Uterus (tissue), 4 donors: ENCODE results near the gene EEF1AKMT3. TPM values are rescaled to one million over a fixed set of nuclear protein-coding genes. Genes with fewer than 3 reads are reported as not detected.
A peak's percentile ranks its signal among the peaks of the same experiment; 100 is the strongest.

Experiments used
- DNase-seq, 2 donors: peaks; one replicate each; pipeline ENCODE4 v3.0.0-alpha.2; 2019 to 2020
- H3K27ac ChIP-seq, 2 donors: fragments of 200-600 bp; sonication (generic); 1 replicate in 1 of 2; 2 replicates in 1 of 2; pipeline ENCODE4 v1.5.1; 2016 to 2018
- H3K27me3 ChIP-seq, 2 donors: fragments of 200-600 bp; sonication (generic); one replicate each; pipeline ENCODE4 v1.5.1; 2018 to 2019; ENCODE audit warnings: control low read depth in 1 of 2
- H3K36me3 ChIP-seq, 2 donors: fragments of 200-600 bp; sonication (generic); one replicate each; pipeline ENCODE4 v1.5.1; 2019; ENCODE audit warnings: control low read depth in 1 of 2
- H3K4me1 ChIP-seq, 2 donors: fragments of 200-600 bp; sonication (generic); one replicate each; pipeline ENCODE4 v1.5.1; 2018 to 2019; ENCODE audit warnings: control low read depth in 1 of 2
- H3K4me3 ChIP-seq, 2 donors: fragments of 200-600 bp; sonication (generic); 1 replicate in 1 of 2; 2 replicates in 1 of 2; pipeline ENCODE4 v1.5.1; 2018 to 2019; ENCODE audit warnings: mild to moderate bottlenecking in 1 of 2
- H3K9me3 ChIP-seq, 2 donors: fragments of 200-600 bp; sonication (generic); one replicate each; pipeline ENCODE4 v1.5.1; 2019; ENCODE audit warnings: control low read depth in 1 of 2
- CTCF ChIP-seq, 4 experiments: fragments of 200-600 bp in 2 of 4; fragments of 450-650 bp in 2 of 4; sonication (generic) in 2 of 4; IDR thresholded peaks; one replicate each; pipeline ENCODE4 v1.5.1; 2016 to 2019; ENCODE audit warnings: antibody characterized with exemption in 4 of 4, mild to moderate bottlenecking in 2 of 4, moderate library complexity in 1 of 4
- POLR2A ChIP-seq, 2 donors: fragments of 450-650 bp; IDR thresholded peaks; one replicate each; pipeline ENCODE4 v1.6.1; 2016; ENCODE audit warnings: antibody characterized with exemption in 2 of 2, mild to moderate bottlenecking in 1 of 2, moderate library complexity in 1 of 2
- intact Hi-C: fragments of 100-400 bp; cut with DNase I; formaldehyde crosslinking; loops from one replicate; pipeline ENCODE4 v1.15.1; 2023; ENCODE audit warnings: low total_unique reads
- total RNA-seq, 4 donors: library from RNA; depleted of rRNA in 3 of 4; stranded (reverse); fragments of >200 nt in 3 of 4; gene quantifications; one replicate each; pipeline versions ENCODE4 v1.1.0 to v1.2.4, GENCODE V29; 2014 to 2023
- donor health status: DM: yes; HTN: yes; CAD: no.

Gene EEF1AKMT3
- total RNA-seq, 4 donors from 2014 or later = 2.3 to 15.5 (median 11.5) TPM

GRCh38 chr12:57724936-57725740 lies 47.3 kb upstream of the EEF1AKMT3 start:
- Histone ChIP-seq H3K27ac (no peak overlapping the region), H3K4me1 (no peaks in the 10 kb centered on the region), H3K4me3 (no peak overlapping the region), H3K36me3 (no peaks in the 10 kb centered on the region), H3K27me3 (no peaks in the 10 kb centered on the region), H3K9me3 (no peaks in the 10 kb centered on the region)
- no peak for DNase-seq
- TF ChIP-seq CTCF (IDR thresholded peaks at IDR 0.05) (no peak), POLR2A (IDR thresholded peaks at IDR 0.05) (no peak)
- intact Hi-C loops = no loop called here

DNA sequence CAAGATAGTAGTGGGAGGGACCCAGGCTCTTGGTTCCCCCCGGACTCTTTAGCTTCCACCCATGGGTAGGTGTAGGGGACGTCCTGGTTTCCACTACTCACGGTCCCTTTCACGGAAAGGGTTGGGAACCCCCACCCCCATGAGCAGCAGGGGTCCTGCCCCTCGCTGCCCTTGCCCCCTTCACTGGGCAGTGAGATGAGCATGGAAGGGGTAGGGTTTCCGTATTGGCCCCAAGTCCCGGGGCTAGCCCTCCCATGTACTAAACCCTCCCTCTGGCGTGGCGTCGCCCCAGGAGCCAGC lies 46.6 kb upstream of the EEF1AKMT3 start:
- Histone ChIP-seq H3K4me3 (peak overlapping the region; percentile 53 to 59), H3K27ac (peak overlapping the region in 1 of 2 donors; percentile 39), H3K4me1 (no peaks in the 10 kb centered on the region), H3K36me3 (no peaks in the 10 kb centered on the region), H3K27me3 (no peaks in the 10 kb centered on the region), H3K9me3 (no peaks in the 10 kb centered on the region)
- intact Hi-C loops = no loop called here
- no peak for DNase-seq
- TF ChIP-seq CTCF (IDR thresholded peaks at IDR 0.05) (no peak), POLR2A (IDR thresholded peaks at IDR 0.05) (no peak)

DNA sequence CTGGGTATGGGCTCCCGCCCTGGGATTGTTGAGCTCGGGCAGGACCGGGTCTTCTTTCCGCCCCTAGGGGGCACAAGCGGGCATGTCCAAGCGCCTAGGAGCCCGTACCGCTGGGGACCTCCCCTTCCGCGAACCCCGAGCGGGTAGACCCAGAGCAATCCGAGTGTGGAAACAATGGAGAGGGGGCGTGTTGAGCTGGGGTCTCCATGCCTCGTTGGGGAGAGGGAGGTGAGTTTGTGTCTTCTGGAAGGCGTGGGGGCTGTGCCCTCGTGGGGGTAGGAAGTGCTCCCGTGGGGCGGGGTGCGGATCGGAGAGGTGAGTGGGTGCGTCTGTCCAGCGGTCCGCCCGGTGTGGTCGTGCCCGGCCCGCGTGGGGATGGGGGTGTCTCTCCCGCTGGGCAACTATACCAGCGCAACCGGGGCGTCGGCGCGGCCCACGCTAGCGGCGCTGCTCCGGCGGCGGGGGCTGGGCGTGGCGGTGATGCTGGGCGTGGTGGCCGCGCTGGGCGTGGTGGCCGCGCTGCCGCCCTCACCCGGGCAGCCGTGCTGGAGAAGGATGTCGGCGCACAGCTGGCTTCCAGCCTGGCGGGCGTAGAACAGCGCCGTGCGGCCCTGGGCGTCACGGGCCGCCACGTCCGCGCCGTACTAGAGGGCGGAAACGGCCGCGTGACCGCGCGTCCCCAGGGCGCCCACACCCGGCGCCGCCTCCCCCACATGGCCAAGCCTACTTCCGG lies 46.1 kb upstream of the EEF1AKMT3 start:
- no peaks in the 10 kb centered on the region for H3K4me1 ChIP-seq
- no peaks in the 10 kb centered on the region for H3K9me3 ChIP-seq
- intact Hi-C loops = no loop called here
- H3K27ac ChIP-seq = peak overlapping the region; percentile 39 to 56
- no peaks in the 10 kb centered on the region for H3K27me3 ChIP-seq
- peak overlapping the region; percentile 53 to 59 for H3K4me3 ChIP-seq
- TF ChIP-seq POLR2A (IDR thresholded peaks at IDR 0.05) (peak in 1 of 2 donors; percentile 22), CTCF (IDR thresholded peaks at IDR 0.05) (peak; percentile 68 to 76 (median 72))
- no peaks in the 10 kb centered on the region for H3K36me3 ChIP-seq
- peak; percentile 82 to 84 for DNase-seq

GRCh38 chr12:57726884-57727757 lies 45.3 kb upstream of the EEF1AKMT3 start:
- Histone ChIP-seq H3K9me3 (no peaks in the 10 kb centered on the region), H3K27ac (peak overlapping the region in 1 of 2 donors; percentile 39), H3K27me3 (no peaks in the 10 kb centered on the region), H3K4me3 (peak overlapping the region; percentile 53 to 59), H3K4me1 (no peaks in the 10 kb centered on the region), H3K36me3 (no peaks in the 10 kb centered on the region)
- TF ChIP-seq POLR2A (IDR thresholded peaks at IDR 0.05) (no peak), CTCF (IDR thresholded peaks at IDR 0.05) (peak in 3 of 4 experiments; percentile 37 to 56 (median 48))
- intact Hi-C loops = no loop called here
- peak in 1 of 2 donors; percentile 52 for DNase-seq
